Endothelial cell of umbilical vein (primary cell): ENCODE results near the gene CDK18. TPM values are rescaled to one million over a fixed set of nuclear protein-coding genes. Genes with fewer than 3 reads are reported as not detected.

ENCODE experiments used
- BruUV-seq: library from RNA; stranded (reverse); fragments of 400-500 nt; replicated peaks from 2 replicates; lab custom pipeline; 2021; lab: Mats Ljungman, UMichigan
- CTCF ChIA-PET: fragments of 300-600, 350-600 bp; sonication (Branson Sonifier 250); formaldehyde crosslinking; loops from one replicate; lab custom pipeline; 2021; ENCODE audit warnings: antibody characterized with exemption, inconsistent platforms; lab: Charles Lee
- POLR2A ChIA-PET: fragments of 300-600, 350-600 bp; sonication (Branson Sonifier 250); formaldehyde crosslinking; loops from one replicate; lab custom pipeline; 2021; ENCODE audit warnings: antibody characterized with exemption, inconsistent platforms; lab: Charles Lee
- DNase-seq: peaks from one replicate; pipeline ENCODE4 v3.0.0-alpha.2; 2011; ENCODE audit warnings: low read depth, low spot score
- FAIRE-seq: peaks from 2 replicates; lab custom pipeline; 2011; peaks lifted over from hg19 to GRCh38; lab: Jason Lieb, UNC
- H2AFZ ChIP-seq: 2 replicates; pipeline ENCODE4 v1.6.0; 2012; ENCODE audit warnings: low read depth, low read length, control low read depth, inconsistent platforms
- H3K27ac ChIP-seq: 2 replicates; pipeline ENCODE4 v1.5.1; 2011; ENCODE audit warnings: low read depth, mild to moderate bottlenecking, control low read depth, low read length, moderate library complexity; ENCODE audit not compliant: insufficient read depth
- H3K27me3 ChIP-seq, 2 experiments: 2 replicates each; pipeline versions ENCODE4 v1.6.0 to v1.6.1; 2011; ENCODE audit warnings: low read length in 2 of 2, mixed read lengths in 1 of 2; ENCODE audit not compliant: control insufficient read depth in 2 of 2, insufficient read depth in 2 of 2
- H3K36me3 ChIP-seq, 2 experiments: 2 replicates in 1 of 2; 3 replicates in 1 of 2; pipeline ENCODE4 v1.5.1; 2011; ENCODE audit warnings: low read length in 2 of 2, mild to moderate bottlenecking in 1 of 2, moderate library complexity in 1 of 2; ENCODE audit not compliant: control insufficient read depth in 2 of 2, insufficient read depth in 2 of 2; ENCODE audit errors: extremely low read depth in 1 of 2
- H3K4me1 ChIP-seq: 3 replicates; pipeline ENCODE4 v1.5.1; 2011; ENCODE audit warnings: mild to moderate bottlenecking, low read length; ENCODE audit not compliant: control insufficient read depth, insufficient read depth; ENCODE audit errors: extremely low read depth
- H3K4me2 ChIP-seq: 2 replicates; pipeline ENCODE4 v1.6.1; 2011; ENCODE audit warnings: low read length, control low read depth, mixed read lengths; ENCODE audit not compliant: insufficient read depth
- H3K4me3 ChIP-seq, 3 experiments: fragments of 200-600 bp in 1 of 3; sonication (generic), shearing (Covaris generic) in 1 of 3; replicated peaks in 1 of 3; 2 replicates each; pipeline ENCODE4 v1.5.1; 2011 to 2016; ENCODE audit warnings: control low read depth in 3 of 3, low read length in 3 of 3, mild to moderate bottlenecking in 2 of 3, inconsistent platforms in 1 of 3, low read depth in 1 of 3, moderate library complexity in 1 of 3; ENCODE audit not compliant: insufficient read depth in 1 of 3
- H3K79me2 ChIP-seq: 2 replicates; pipeline ENCODE4 v1.6.0; 2012; ENCODE audit warnings: low read length, inconsistent platforms; ENCODE audit not compliant: control insufficient read depth, insufficient read depth
- H3K9ac ChIP-seq: replicated peaks from 2 replicates; pipeline ENCODE3; 2011; ENCODE audit warnings: low read length, control low read depth; ENCODE audit not compliant: insufficient read depth; ENCODE audit errors: extremely low read depth
- H3K9me1 ChIP-seq: replicated peaks from 3 replicates; pipeline ENCODE4 v1.6.0; 2011; ENCODE audit warnings: mild to moderate bottlenecking, low read length; ENCODE audit not compliant: control insufficient read depth, insufficient read depth; ENCODE audit errors: extremely low read depth
- H3K9me3 ChIP-seq: replicated peaks from 2 replicates; pipeline ENCODE4 v1.5.1; 2012; ENCODE audit warnings: low read length, inconsistent platforms; ENCODE audit not compliant: control insufficient read depth, insufficient read depth
- H4K20me1 ChIP-seq: replicated peaks from 2 replicates; pipeline ENCODE3; 2011; ENCODE audit warnings: mild to moderate bottlenecking, low read length; ENCODE audit not compliant: control insufficient read depth, insufficient read depth; ENCODE audit errors: extremely low read depth
- EZH2 ChIP-seq: IDR thresholded peaks from 2 replicates; pipeline ENCODE4 v1.6.1; 2012; ENCODE audit warnings: borderline replicate concordance, low read depth, mild to moderate bottlenecking, moderate library complexity, low read length, inconsistent platforms; ENCODE audit not compliant: severe bottlenecking
- FOS ChIP-seq: IDR thresholded peaks from 2 replicates; pipeline ENCODE4 v1.6.1; 2011; ENCODE audit warnings: mild to moderate bottlenecking, low read length, moderate library complexity, borderline replicate concordance; ENCODE audit not compliant: insufficient read depth
- GATA2 ChIP-seq: IDR thresholded peaks from 2 replicates; pipeline ENCODE4 v1.7.0; 2011; ENCODE audit warnings: low read depth, mild to moderate bottlenecking, moderate library complexity, mixed read lengths, low read length; ENCODE audit not compliant: insufficient read length, insufficient read depth
- JUN ChIP-seq: IDR thresholded peaks from 2 replicates; pipeline ENCODE4 v1.6.1; 2011; ENCODE audit warnings: borderline replicate concordance, low read depth; ENCODE audit not compliant: insufficient read length, insufficient read depth
- MYC ChIP-seq: IDR thresholded peaks from one replicate; pipeline ENCODE4 v1.6.1; 2011; ENCODE audit warnings: mild to moderate bottlenecking, low read depth, low read length
- POLR2A ChIP-seq: IDR thresholded peaks from 2 replicates; pipeline ENCODE4 v1.6.1; 2012; ENCODE audit warnings: low read depth, mild to moderate bottlenecking, control low read depth, low read length
- POLR2AphosphoS5 ChIP-seq: IDR thresholded peaks from 2 replicates; pipeline ENCODE4 v1.6.1; 2012; ENCODE audit warnings: low read depth, mild to moderate bottlenecking, control low read depth, low read length, moderate library complexity; ENCODE audit not compliant: insufficient read depth
- dilution Hi-C: fragments of 300-500 bp; cut with MboI; formaldehyde crosslinking; loops from one replicate; pipeline ENCODE4 v1.15.0; 2019; ENCODE audit warnings: low sequenced_read_pairs; ENCODE audit not compliant: extremely low pct_ligation_motif_present
- intact Hi-C: fragments of 100-400 bp; cut with micrococcal nuclease; formaldehyde crosslinking; loops from one replicate; pipeline ENCODE4 v1.10.0; 2022
- polyA plus RNA-seq, 4 experiments: library from polyadenylated mRNA; depleted of rRNA in 3 of 4; stranded (reverse) in 3 of 4; unstranded in 1 of 4; fragments of >200 nt; gene quantifications; 2 replicates each; pipeline versions ENCODE4 v1.2.1 to v1.2.3, GENCODE V29; 2011 to 2012; ENCODE audit warnings: missing spikeins in 1 of 4
- total RNA-seq: library from RNA; stranded (reverse); gene quantifications from 2 replicates; pipeline ENCODE4 v1.2.3, GENCODE V29; 2021
- TF ChIP-seq, protein P1 (sequence below): IDR thresholded peaks from 2 replicates; pipeline ENCODE4 v1.6.1; 2011; ENCODE audit not compliant: insufficient read depth, insufficient read length
- TF ChIP-seq, protein P2 (sequence below), 2 donors: IDR thresholded peaks; 1 replicate in 1 of 2; 2 replicates in 1 of 2; pipeline ENCODE4 v1.5.1; 2011; ENCODE audit warnings: low read length in 2 of 2, mild to moderate bottlenecking in 2 of 2, moderate library complexity in 2 of 2, control low read depth in 1 of 2, inconsistent platforms in 1 of 2, low read depth in 1 of 2; ENCODE audit not compliant: insufficient read depth in 1 of 2; ENCODE audit errors: extremely low read depth in 1 of 2

CDK18 gene
- total and polyA plus RNA-seq, 2 donors (not counting 3 experiments of a cell fraction or from before 2014, with no cell fraction given), result 0.17 to 1.2 TPM

DNA sequence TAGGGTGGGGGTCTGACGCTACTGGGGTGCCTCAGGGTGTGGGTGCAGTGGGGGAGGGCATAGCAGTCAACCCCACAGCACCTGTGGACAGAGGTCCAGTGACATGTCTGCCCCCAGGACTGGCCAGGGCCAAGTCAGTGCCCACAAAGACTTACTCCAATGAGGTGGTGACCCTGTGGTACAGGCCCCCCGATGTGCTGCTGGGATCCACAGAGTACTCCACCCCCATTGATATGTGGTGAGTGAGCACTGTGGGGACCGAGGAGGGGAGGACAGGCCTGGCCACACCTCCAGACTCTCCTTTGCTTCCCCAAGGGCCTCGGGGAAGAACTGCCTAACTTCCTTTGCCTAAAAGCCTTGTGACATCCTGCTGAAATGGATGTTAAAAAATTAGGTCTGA, 23.5 kb downstream of the CDK18 start:
- dilution Hi-C loops (no loop called here), intact Hi-C loops (loop anchor here (1.0 to 10.0 kb wide), 3 partner anchors 57 to 129 kb away; partner anchors contain the start of gene ELK4)
- H3K9me3 ChIP-seq, result no peaks in the 10 kb centered on the region
- peaks cover 3% of the 10 kb centered on the region for H3K4me1 ChIP-seq
- no peak for DNase-seq
- no TSS peak for BruUV-seq
- CTCF ChIA-PET, result interaction anchor here (1.8 to 17.8 kb wide), 4 partner anchors 14 to 130 kb away, joined by 5 to 292 read pairs (median 36); partner anchors contain the start of gene ELK4
- POLR2A ChIA-PET, result no interaction called here
- TF ChIP-seq, protein P1, sequence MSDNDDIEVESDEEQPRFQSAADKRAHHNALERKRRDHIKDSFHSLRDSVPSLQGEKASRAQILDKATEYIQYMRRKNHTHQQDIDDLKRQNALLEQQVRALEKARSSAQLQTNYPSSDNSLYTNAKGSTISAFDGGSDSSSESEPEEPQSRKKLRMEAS, result no peak
- no peak overlapping the region for H2AFZ ChIP-seq
- no peaks in the 10 kb centered on the region for H4K20me1 ChIP-seq
- H3K4me2 ChIP-seq, result no peak overlapping the region
- H3K4me3 ChIP-seq, result no peak overlapping the region
- FAIRE-seq, result no peak
- no peak overlapping the region for H3K9ac ChIP-seq
- H3K36me3 ChIP-seq, result no peaks in the 10 kb centered on the region
- H3K9me1 ChIP-seq, result no peaks in the 10 kb centered on the region
- H3K79me2 ChIP-seq, result no peaks in the 10 kb centered on the region
- H3K27ac ChIP-seq, result no peak overlapping the region
- H3K27me3 ChIP-seq, result no peaks in the 10 kb centered on the region

DNA sequence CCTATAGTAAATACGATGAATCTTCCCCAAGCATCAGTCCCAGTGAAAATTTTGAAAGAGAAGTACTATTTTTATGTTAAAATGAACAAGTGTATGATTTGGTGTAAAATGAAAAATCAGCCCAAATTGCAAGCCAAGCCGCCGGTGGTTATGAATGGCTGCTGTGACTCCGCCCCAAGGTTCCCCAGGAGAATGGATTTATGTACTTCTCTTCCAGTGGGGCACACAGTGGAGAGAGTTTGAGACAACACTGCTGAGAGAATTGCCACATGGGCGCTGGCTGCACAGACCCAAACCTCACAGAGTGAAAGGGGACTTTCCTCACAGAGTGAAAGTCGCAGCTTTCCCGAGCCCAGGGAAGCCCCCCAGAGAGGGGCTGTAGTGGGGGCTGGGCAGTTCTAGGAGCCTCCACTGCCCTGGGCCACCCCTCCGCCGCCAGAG, 24.0 kb downstream of the CDK18 start:
- Histone ChIP-seq H3K79me2 (no peaks in the 10 kb centered on the region), H3K9me3 (no peaks in the 10 kb centered on the region), H3K9me1 (no peaks in the 10 kb centered on the region), H2AFZ (no peak overlapping the region), H3K4me3 (no peak overlapping the region), H4K20me1 (no peaks in the 10 kb centered on the region), H3K4me1 (peaks cover 3% of the 10 kb centered on the region), H3K36me3 (no peaks in the 10 kb centered on the region), H3K4me2 (no peak overlapping the region), H3K27me3 (no peaks in the 10 kb centered on the region), H3K27ac (no peak overlapping the region), H3K9ac (no peak overlapping the region)
- no TSS peak for BruUV-seq
- CTCF ChIA-PET, result interaction anchor here (0.7 to 17.8 kb wide), 32 partner anchors 8 to 449 kb away, joined by 3 to 292 read pairs (median 4); partner anchors contain the start of gene ELK4
- TF ChIP-seq POLR2AphosphoS5 (no peak), JUN (no peak), FOS (no peak), EZH2 (no peak), MYC (no peak), GATA2 (no peak), POLR2A (no peak)
- TF ChIP-seq, protein P1, result no peak
- TF ChIP-seq, protein P2, sequence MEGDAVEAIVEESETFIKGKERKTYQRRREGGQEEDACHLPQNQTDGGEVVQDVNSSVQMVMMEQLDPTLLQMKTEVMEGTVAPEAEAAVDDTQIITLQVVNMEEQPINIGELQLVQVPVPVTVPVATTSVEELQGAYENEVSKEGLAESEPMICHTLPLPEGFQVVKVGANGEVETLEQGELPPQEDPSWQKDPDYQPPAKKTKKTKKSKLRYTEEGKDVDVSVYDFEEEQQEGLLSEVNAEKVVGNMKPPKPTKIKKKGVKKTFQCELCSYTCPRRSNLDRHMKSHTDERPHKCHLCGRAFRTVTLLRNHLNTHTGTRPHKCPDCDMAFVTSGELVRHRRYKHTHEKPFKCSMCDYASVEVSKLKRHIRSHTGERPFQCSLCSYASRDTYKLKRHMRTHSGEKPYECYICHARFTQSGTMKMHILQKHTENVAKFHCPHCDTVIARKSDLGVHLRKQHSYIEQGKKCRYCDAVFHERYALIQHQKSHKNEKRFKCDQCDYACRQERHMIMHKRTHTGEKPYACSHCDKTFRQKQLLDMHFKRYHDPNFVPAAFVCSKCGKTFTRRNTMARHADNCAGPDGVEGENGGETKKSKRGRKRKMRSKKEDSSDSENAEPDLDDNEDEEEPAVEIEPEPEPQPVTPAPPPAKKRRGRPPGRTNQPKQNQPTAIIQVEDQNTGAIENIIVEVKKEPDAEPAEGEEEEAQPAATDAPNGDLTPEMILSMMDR (IDR thresholded peaks at IDR 0.05; ENCODE audit: extremely low read depth in 1 of 2, insufficient read depth in 1 of 2, low read depth in 1 of 2, low read length in 2 of 2), result no peak
- DNase-seq, result no peak
- FAIRE-seq, result no peak
- intact Hi-C loops, result loop anchor here (1.0 to 10.0 kb wide), 3 partner anchors 56 to 129 kb away; partner anchors contain the start of gene ELK4
- POLR2A ChIA-PET, result interaction anchor here (0.9 kb wide), 1 partner anchor 104 kb away, joined by 4 read pairs; no protein-coding TSS in a partner anchor
- dilution Hi-C loops, result no loop called here
